Common myeloid progenitor, CD34-positive (primary cell): ENCODE measurements around the gene RAC2.

Experiments
- CTCF ChIA-PET: fragments of 350-600 bp; sonication (Branson Sonifier 250); formaldehyde crosslinking; loops from one replicate; lab custom pipeline; 2021; ENCODE audit warnings: antibody characterized with exemption; lab: Charles Lee
- POLR2A ChIA-PET: fragments of 350-600 bp; sonication (Branson Sonifier 250); formaldehyde crosslinking; loops from one replicate; lab custom pipeline; 2021; ENCODE audit warnings: antibody characterized with exemption; lab: Charles Lee
- DNase-seq, 3 donors: peaks; one replicate each; pipeline versions ENCODE4 v3.0.0 to v3.0.0-alpha.2; 2013
- H3K27ac ChIP-seq, 2 experiments: 1 replicate in 1 of 2; 2 replicates in 1 of 2; pipeline ENCODE4 v1.7.0; 2013; ENCODE audit warnings: inconsistent platforms in 2 of 2, low read length in 2 of 2, mild to moderate bottlenecking in 2 of 2, low read depth in 1 of 2, moderate library complexity in 1 of 2; ENCODE audit not compliant: severe bottlenecking in 2 of 2, insufficient read depth in 1 of 2, poor library complexity in 1 of 2
- H3K27me3 ChIP-seq, 5 experiments: replicated peaks in 2 of 5; 1 replicate in 3 of 5; 2 replicates in 2 of 5; pipeline versions ENCODE4 v1.6.1 to v1.7.0; 2013; ENCODE audit warnings: low read length in 4 of 5, mild to moderate bottlenecking in 2 of 5, moderate library complexity in 2 of 5, inconsistent platforms in 1 of 5; ENCODE audit not compliant: insufficient read depth in 5 of 5, control insufficient read depth in 4 of 5
- H3K36me3 ChIP-seq, 4 experiments: 1 replicate in 2 of 4; 2 replicates in 2 of 4; pipeline versions ENCODE4 v1.6.1 to v1.7.0; 2013; ENCODE audit warnings: low read length in 3 of 4, control low read depth in 1 of 4, mild to moderate bottlenecking in 1 of 4; ENCODE audit not compliant: control insufficient read depth in 4 of 4, insufficient read depth in 4 of 4
- H3K4me1 ChIP-seq, 4 experiments: 1 replicate in 3 of 4; 2 replicates in 1 of 4; pipeline versions ENCODE4 v1.6.1 to v1.7.1; 2013; ENCODE audit warnings: low read length in 3 of 4, mild to moderate bottlenecking in 3 of 4, control low read depth in 1 of 4, inconsistent platforms in 1 of 4, moderate library complexity in 1 of 4; ENCODE audit not compliant: control insufficient read depth in 4 of 4, insufficient read depth in 4 of 4; ENCODE audit errors: control extremely low read depth in 1 of 4
- H3K4me3 ChIP-seq, 7 experiments: 1 replicate in 4 of 7; 2 replicates in 3 of 7; pipeline versions ENCODE4 v1.5.1 to v1.7.0; 2013; ENCODE audit warnings: mild to moderate bottlenecking in 7 of 7, low read length in 6 of 7, moderate library complexity in 6 of 7, inconsistent platforms in 2 of 7, low read depth in 2 of 7, control low read depth in 1 of 7; ENCODE audit not compliant: insufficient read depth in 4 of 7, control insufficient read depth in 1 of 7; ENCODE audit errors: extremely low read depth in 1 of 7
- H3K9me3 ChIP-seq, 5 experiments: 1 replicate in 4 of 5; 2 replicates in 1 of 5; pipeline versions ENCODE4 v1.6.1 to v1.7.1; 2013; ENCODE audit warnings: low read length in 4 of 5, mild to moderate bottlenecking in 2 of 5, inconsistent platforms in 1 of 5, low read depth in 1 of 5, moderate library complexity in 1 of 5; ENCODE audit not compliant: control insufficient read depth in 4 of 5, insufficient read depth in 2 of 5; ENCODE audit errors: control extremely low read depth in 1 of 5
- WGBS: methylation state at CpG from one replicate; pipeline ENCODE4 v1.1.5; 2013; ENCODE audit not compliant: insufficient coverage; 5-methylcytosine and 5-hydroxymethylcytosine counted together

RAC2 gene

GRCh38 chr22:37239336-37240239 lies 4.5 kb downstream of the RAC2 start:
- peaks cover 2 to 70% (median 53%) of the 10 kb centered on the region in 4 experiments for H3K36me3 ChIP-seq
- H3K4me1 ChIP-seq: peaks cover 2 to 88% (median 78%) of the 10 kb centered on the region in 4 experiments
- ChIA-PET POLR2A (interaction anchor here (0.7 kb wide), 1 partner anchor 29 kb away, joined by 3 read pairs; no protein-coding TSS in a partner anchor), CTCF (interaction anchor here (0.6 to 11.2 kb wide), 7 partner anchors 8 to 71 kb away, joined by 3 to 157 read pairs (median 4); no protein-coding TSS in a partner anchor)
- no peak overlapping the region for H3K4me3 ChIP-seq
- no peaks in the 10 kb centered on the region for H3K27me3 ChIP-seq
- peak overlapping the region in 1 of 2 experiments; percentile 41 for H3K27ac ChIP-seq
- no peak for DNase-seq
- H3K9me3 ChIP-seq: no peaks in the 10 kb centered on the region
- WGBS: 95% methylated on average over 6 of the region's 10 CpGs

GRCh38 chr22:37237371-37238268 lies 6.4 kb downstream of the RAC2 start:
- Histone ChIP-seq H3K27me3 (no peaks in the 10 kb centered on the region), H3K9me3 (no peaks in the 10 kb centered on the region), H3K4me3 (no peak overlapping the region), H3K4me1 (peaks cover 0 to 82% (median 70%) of the 10 kb centered on the region in 4 experiments), H3K36me3 (peaks cover 9 to 88% (median 67%) of the 10 kb centered on the region in 4 experiments), H3K27ac (peak overlapping the region in 1 of 2 experiments; percentile 58)
- DNase-seq: no peak
- ChIA-PET POLR2A (interaction anchor here (0.7 kb wide), 1 partner anchor 23 kb away, joined by 3 read pairs; no protein-coding TSS in a partner anchor), CTCF (interaction anchor here (0.6 to 11.2 kb wide), 4 partner anchors 9 to 176 kb away, joined by 3 to 157 read pairs (median 6); no protein-coding TSS in a partner anchor)
- WGBS: 92% methylated on average over 19 of the region's 20 CpGs

GRCh38 chr22:37235897-37236607 lies 8.0 kb downstream of the RAC2 start:
- CTCF ChIA-PET: interaction anchor here (11.2 kb wide), 1 partner anchor 26 kb away, joined by 157 read pairs; no protein-coding TSS in a partner anchor

GRCh38 chr22:37234736-37235711 lies 9.0 kb downstream of the RAC2 start:
- Histone ChIP-seq H3K9me3 (no peaks in the 10 kb centered on the region), H3K4me3 (no peak overlapping the region), H3K27me3 (no peaks in the 10 kb centered on the region), H3K27ac (peak overlapping the region in 1 of 2 experiments; percentile 52), H3K36me3 (peaks cover 20 to 89% (median 68%) of the 10 kb centered on the region in 4 experiments), H3K4me1 (peaks cover 2 to 81% (median 73%) of the 10 kb centered on the region in 4 experiments)
- POLR2A ChIA-PET: no interaction called here
- WGBS: 87% methylated on average over 15 of the region's 16 CpGs
- CTCF ChIA-PET: interaction anchor here (7.3 to 7.5 kb wide), 2 partner anchors 7 to 26 kb away, joined by 49 to 74 read pairs; partner anchors contain the start of gene RAC2
- DNase-seq: no peak

More at GRCh38 chr22:37235897-37236607, 8.0 kb downstream of the RAC2 start:
- POLR2A ChIA-PET: no interaction called here
- 95% methylated on average over 3 of the region's 3 CpGs for WGBS
- no peak for DNase-seq
- Histone ChIP-seq H3K4me1 (peaks cover 2 to 82% (median 70%) of the 10 kb centered on the region in 4 experiments), H3K27me3 (no peaks in the 10 kb centered on the region), H3K27ac (peak overlapping the region; percentile 6 to 39), H3K4me3 (no peak overlapping the region), H3K36me3 (peaks cover 18 to 94% (median 73%) of the 10 kb centered on the region in 4 experiments), H3K9me3 (no peaks in the 10 kb centered on the region)

- Histone ChIP-seq H3K4me1 (peaks cover 2 to 80% (median 74%) of the 10 kb centered on the region in 4 experiments), H3K4me3 (no peak overlapping the region), H3K27ac (peak overlapping the region; percentile 1 to 52), H3K27me3 (no peaks in the 10 kb centered on the region), H3K9me3 (no peaks in the 10 kb centered on the region), H3K36me3 (peaks cover 20 to 82% (median 61%) of the 10 kb centered on the region in 4 experiments)
- 85% methylated on average over 26 of the region's 27 CpGs for WGBS
- no peak for DNase-seq
- CTCF ChIA-PET: interaction anchor here (7.3 to 7.5 kb wide), 2 partner anchors 9 to 27 kb away, joined by 49 to 74 read pairs; partner anchors contain the start of gene RAC2
- POLR2A ChIA-PET: no interaction called here
Observed at GRCh38 chr22:37233751-37234631, 10.1 kb downstream of the RAC2 start.
